ENCODE data around the gene TCF21. TPM values are rescaled to one million over a fixed set of nuclear protein-coding genes. Genes with fewer than 3 reads are reported as not detected.

The TCF21 gene
- total and polyA plus RNA-seq, 10 of the 15 experiments (the other 5 are each of a cell fraction or from before 2014, with no cell fraction given) = 0.08 TPM; not detected in 9

GRCh38 chr6:133895573-133896343 is 6.8 kb downstream of the TCF21 start (continued):
- TF ChIP-seq, protein P1, sequence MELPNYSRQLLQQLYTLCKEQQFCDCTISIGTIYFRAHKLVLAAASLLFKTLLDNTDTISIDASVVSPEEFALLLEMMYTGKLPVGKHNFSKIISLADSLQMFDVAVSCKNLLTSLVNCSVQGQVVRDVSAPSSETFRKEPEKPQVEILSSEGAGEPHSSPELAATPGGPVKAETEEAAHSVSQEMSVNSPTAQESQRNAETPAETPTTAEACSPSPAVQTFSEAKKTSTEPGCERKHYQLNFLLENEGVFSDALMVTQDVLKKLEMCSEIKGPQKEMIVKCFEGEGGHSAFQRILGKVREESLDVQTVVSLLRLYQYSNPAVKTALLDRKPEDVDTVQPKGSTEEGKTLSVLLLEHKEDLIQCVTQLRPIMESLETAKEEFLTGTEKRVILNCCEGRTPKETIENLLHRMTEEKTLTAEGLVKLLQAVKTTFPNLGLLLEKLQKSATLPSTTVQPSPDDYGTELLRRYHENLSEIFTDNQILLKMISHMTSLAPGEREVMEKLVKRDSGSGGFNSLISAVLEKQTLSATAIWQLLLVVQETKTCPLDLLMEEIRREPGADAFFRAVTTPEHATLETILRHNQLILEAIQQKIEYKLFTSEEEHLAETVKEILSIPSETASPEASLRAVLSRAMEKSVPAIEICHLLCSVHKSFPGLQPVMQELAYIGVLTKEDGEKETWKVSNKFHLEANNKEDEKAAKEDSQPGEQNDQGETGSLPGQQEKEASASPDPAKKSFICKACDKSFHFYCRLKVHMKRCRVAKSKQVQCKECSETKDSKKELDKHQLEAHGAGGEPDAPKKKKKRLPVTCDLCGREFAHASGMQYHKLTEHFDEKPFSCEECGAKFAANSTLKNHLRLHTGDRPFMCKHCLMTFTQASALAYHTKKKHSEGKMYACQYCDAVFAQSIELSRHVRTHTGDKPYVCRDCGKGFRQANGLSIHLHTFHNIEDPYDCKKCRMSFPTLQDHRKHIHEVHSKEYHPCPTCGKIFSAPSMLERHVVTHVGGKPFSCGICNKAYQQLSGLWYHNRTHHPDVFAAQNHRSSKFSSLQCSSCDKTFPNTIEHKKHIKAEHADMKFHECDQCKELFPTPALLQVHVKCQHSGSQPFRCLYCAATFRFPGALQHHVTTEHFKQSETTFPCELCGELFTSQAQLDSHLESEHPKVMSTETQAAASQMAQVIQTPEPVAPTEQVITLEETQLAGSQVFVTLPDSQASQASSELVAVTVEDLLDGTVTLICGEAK (IDR thresholded peaks at IDR 0.05; ENCODE audit: borderline replicate concordance) = no peak
- no peak for TF ChIP-seq PKNOX1 (IDR thresholded peaks at IDR 0.05)
- no peak for TF ChIP-seq CHD2 (IDR thresholded peaks at IDR 0.05; ENCODE audit: borderline replicate concordance, low read depth, low read length)

- intact Hi-C loops (cut with micrococcal nuclease; ENCODE audit: unreplicated experiment) = no loop called here
- peaks cover 14 to 28% of the 10 kb centered on the region in 2 experiments for H3K27me3 ChIP-seq (replicated peaks in 1 of 2; ENCODE audit: control insufficient read depth in 2 of 2, insufficient read depth in 2 of 2, low read length in 1 of 2)
- POLR2A ChIA-PET = no interaction called here
These were observed 7.4 kb downstream of the TCF21 start for GRCh38 chr6:133896344-133896721.

More at GRCh38 chr6:133896344-133896721, 7.4 kb downstream of the TCF21 start:
- CTCF ChIA-PET = no interaction called here
- in situ Hi-C loops (cut with MboI) = no loop called here
- no peaks in the 10 kb centered on the region for H3K9me3 ChIP-seq (replicated peaks; ENCODE audit: control insufficient read depth, insufficient read depth, low read length)
- DNase-seq (ENCODE audit: low read depth, low spot score) (no peak), ATAC-seq (no peak), FAIRE-seq (no peak)
- H3K4me2 ChIP-seq (ENCODE audit: control insufficient read depth, insufficient read depth) = no peak overlapping the region
- WGBS (ENCODE audit: insufficient coverage, insufficient replicate concordance, low lambda C conversion rate, missing lambda C conversion rate) = 5% methylated on average over 5 of the region's 5 CpGs
- no peaks in the 10 kb centered on the region for H3K36me3 ChIP-seq (ENCODE audit: control insufficient read depth in 2 of 2, insufficient read depth in 2 of 2, low read length in 1 of 2)
- H3K4me3 ChIP-seq = no peak overlapping the region
- no peaks in the 10 kb centered on the region for H3K79me2 ChIP-seq (ENCODE audit: control insufficient read depth, insufficient read depth, low read length)
- H3K4me1 ChIP-seq (ENCODE audit: control insufficient read depth, insufficient read depth, low read length) = no peaks in the 10 kb centered on the region
- RAD21 ChIA-PET (ENCODE audit: unreplicated experiment) = no interaction called here
- H3K27ac ChIP-seq (ENCODE audit: control insufficient read depth, insufficient read depth) = no peak overlapping the region
- no peak overlapping the region for H2AFZ ChIP-seq (ENCODE audit: control insufficient read depth, low read depth, low read length)
- H3K9ac ChIP-seq (ENCODE audit: control insufficient read depth, insufficient read depth, low read length) = no peak overlapping the region
- no TSS peak for BruUV-seq (replicated peaks)
- SMC1A ChIA-PET (ENCODE audit: uncharacterized antibody, unreplicated experiment) = no interaction called here
- TF ChIP-seq NFYB (IDR thresholded peaks at IDR 0.05; ENCODE audit: insufficient read depth, low read depth, low read length) (no peak), EZH2 (IDR thresholded peaks at IDR 0.05; ENCODE audit: borderline replicate concordance, control insufficient read depth, low read depth, low read length) (0 out of 2 replicates have a peak, but pooled peaks have one; percentile 15)
- no peaks in the 10 kb centered on the region for H4K20me1 ChIP-seq (ENCODE audit: control insufficient read depth, insufficient read depth)

Data from GM12878 (cell line).